Hypothalamus (tissue), 51 donors: ENCODE data around the gene C1QL3.

Experiments used
- DNase-seq, 51 donors: peaks; one replicate each; lab custom pipeline; 2025; lab: John Stamatoyannopoulos, UW

C1QL3 gene

GRCh38 chr10:16497911-16498310 is 23.8 kb downstream of the C1QL3 start:
- DNase-seq: no peak

GRCh38 chr10:16493884-16494536 is 27.7 kb downstream of the C1QL3 start:
- DNase-seq: no peak

GRCh38 chr10:16491933-16492332 is 29.7 kb downstream of the C1QL3 start:
- DNase-seq: no peak

GRCh38 chr10:16490511-16490910 is 31.2 kb downstream of the C1QL3 start:
- DNase-seq: no peak

GRCh38 chr10:16483241-16483917 is 38.3 kb downstream of the C1QL3 start:
- DNase-seq: no peak

- DNase-seq: no peak
These were observed 40.5 kb downstream of the C1QL3 start for GRCh38 chr10:16481052-16481728.

GRCh38 chr10:16478801-16479200 is 42.9 kb downstream of the C1QL3 start:
- no peak for DNase-seq

GRCh38 chr10:16477757-16478156 is 43.9 kb downstream of the C1QL3 start:
- DNase-seq: no peak

GRCh38 chr10:16472828-16473227 is 48.9 kb downstream of the C1QL3 start:
- DNase-seq: no peak

- no peak for DNase-seq
These were observed 50.9 kb downstream of the C1QL3 start for GRCh38 chr10:16470747-16471146.

- no peak for DNase-seq
These were observed 55.7 kb downstream of the C1QL3 start for GRCh38 chr10:16466001-16466400.
